HG03097 (cell line): ENCODE data around the gene WDR90.
A peak's percentile ranks its signal among the peaks of the same experiment; 100 is the strongest.

Source experiments
- ATAC-seq: cut with Tn5 transposase; IDR thresholded peaks from one replicate; pipeline ENCODE4 v1.9.1; 2021; ENCODE audit not compliant: unreplicated experiment, low FRiP score

WDR90 gene

GRCh38 chr16:625977-626765, 23.0 kb upstream of the WDR90 start:
- no peak for ATAC-seq

GRCh38 chr16:626787-627453, 22.2 kb upstream of the WDR90 start:
- no peak for ATAC-seq

DNA sequence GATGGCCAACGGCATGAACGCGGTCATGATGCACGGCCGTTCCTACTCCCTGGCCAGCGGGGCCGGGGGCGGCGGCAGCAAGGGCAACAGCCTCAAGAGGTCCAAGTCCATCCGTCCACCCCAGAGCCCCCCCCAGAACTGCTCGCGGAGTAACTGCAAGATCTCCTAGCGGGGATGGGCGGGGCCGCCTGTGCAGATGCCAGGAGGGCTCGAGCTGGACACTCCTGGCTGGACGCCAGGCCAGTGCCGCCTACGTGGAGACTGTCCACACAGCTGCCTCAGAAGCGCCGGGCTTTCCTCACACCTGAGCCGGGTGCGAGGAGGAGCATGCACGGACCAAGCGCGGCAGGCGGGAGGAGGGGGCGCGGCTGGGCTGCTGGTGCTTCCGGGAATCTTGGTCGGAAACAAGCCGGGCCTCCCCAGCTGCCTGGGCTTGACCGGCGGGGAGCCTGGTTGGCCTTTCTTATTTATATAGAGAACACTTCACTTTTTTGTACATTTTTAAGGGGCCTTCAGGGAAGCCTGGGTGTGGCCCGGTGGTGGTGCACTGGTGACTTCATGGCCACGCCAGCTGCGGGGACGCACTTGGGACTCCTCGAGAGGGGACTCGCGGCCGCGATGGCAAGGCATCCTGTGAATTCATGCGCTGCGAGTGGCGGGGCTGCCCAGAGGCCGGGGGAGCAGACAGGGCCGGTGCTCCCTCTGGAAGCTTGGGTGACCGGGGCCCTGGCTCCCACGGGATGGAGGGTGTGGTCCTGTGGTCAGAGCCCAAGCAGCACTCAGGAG, 21.5 kb upstream of the WDR90 start:
- no peak for ATAC-seq

DNA sequence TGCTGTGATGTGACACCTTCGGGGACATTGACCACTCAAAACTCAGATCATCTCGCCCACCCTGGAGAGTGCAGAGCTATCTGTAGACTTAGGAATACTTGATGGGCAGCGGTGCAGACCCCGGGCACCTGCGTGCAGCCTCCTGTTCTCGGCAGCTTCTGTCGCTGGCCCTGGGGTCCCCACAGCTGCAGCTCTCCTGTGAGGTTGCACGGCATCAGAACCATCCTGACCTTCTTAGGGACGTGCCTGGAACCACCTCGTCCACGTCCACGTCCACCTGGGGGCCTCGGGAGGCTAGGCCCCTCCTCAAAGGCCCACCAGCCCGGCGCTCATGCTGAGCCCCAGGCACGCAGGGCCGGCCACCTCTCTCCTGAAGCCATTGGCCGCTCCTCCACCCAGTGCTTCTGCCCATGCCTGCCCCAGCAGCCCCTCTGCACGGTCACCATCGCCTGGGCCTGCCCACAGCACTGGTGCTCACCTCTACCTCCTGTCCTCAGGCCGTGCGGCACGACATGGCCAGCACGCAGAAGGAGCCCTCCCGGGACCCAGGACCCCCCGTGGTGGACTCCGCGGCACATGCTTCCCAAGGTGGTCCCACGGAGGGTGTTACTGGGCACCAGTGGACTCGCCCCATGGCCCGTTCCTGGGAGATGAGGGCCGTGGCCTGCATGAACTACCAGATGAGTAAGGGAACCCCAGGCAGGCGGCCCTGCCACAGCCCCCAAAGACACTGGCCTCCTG, 20.7 kb upstream of the WDR90 start:
- no peak for ATAC-seq

DNA sequence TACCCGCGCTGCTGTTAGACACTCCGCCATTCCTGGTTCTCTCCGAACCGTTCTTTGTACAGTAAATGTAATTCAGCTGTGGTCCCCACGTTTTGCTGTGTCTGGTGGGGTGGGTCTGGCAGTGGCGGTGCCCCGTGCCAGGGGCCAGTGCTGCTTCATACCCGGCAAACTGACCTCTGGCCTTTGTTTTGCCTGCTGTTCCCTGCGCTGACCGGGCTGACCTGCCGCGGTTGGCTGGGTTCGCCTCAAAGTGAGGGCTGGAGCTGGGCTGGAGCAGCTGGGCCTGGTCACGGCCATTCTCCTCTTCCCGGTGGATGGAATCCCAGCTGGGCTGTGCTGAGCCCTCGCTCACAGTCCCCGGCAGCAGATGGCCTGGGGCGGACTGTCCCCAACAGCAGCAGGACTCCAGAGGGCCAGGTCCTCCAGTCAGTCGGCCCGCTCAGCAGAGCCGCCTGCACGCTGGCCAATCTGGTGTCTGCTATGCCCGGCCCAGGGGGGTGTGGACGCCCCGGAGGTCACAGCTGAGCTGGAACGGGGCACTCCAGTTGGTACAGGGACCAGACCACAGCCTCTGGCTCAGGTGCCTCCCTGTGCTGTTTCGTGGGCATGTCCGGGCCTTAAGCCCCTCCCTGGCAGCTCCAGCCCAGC, 19.9 kb upstream of the WDR90 start:
- ATAC-seq, result no peak

- no peak for ATAC-seq
These were observed 19.3 kb upstream of the WDR90 start for GRCh38 chr16:629833-630248.

DNA sequence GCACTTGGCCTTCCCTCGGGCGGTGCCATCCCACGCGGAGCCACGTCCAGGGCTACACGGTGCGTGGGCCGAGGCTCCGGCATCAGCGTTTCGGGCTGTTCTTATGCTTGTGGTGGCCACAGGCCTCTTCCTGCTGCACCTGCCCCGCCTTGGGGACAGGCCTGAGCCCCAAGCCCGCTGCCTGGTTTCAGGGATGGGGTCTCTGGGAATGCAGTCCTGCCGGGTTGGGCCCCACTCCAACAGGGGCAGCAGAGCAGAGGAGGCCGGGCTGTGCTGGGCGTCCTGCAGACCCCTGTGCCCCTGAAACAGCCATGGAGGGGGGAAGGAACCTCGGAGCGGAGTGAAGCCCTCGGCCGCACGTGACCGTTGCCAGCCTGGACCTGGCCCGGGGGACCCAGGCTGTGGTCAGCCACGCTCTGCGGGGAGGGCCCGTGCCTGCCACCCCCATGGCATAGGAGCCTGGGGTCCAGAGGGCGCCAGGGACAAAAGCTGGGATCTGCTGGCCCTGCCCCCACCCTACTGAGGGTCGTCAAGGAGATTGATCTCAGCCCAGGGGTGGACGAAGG, 18.8 kb upstream of the WDR90 start:
- no peak for ATAC-seq

DNA sequence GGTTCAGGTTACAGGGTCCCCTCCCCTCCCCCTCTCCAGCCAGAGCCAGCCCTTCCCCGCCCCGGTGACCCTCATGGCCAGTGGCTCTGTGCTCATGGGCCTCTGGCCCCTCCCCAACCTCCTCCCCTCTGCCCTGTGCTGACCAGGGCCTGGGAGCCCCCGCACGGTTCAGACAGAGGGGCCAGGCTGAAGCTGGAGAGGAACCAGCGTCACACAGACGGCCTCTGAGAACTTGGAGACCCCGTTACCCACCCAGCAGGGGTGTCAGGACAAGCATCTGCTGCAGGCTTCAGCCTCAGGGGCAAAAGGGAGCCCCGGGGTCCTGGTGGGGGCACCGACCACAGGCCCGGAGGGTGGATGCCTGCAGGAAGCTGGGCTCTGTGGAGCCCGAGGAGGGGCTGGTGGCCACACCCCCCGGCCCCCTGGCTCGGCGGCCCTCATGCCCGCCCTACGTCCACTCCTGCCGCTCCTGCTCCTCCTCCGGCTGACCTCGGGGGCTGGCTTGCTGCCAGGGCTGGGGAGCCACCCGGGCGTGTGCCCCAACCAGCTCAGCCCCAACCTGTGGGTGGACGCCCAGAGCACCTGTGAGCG, 18.3 kb upstream of the WDR90 start, which contains the start of gene WFIKKN1:
Gene WFIKKN1 (plus strand): TSS at position 171 of the 591 bp plus-strand sequence. CDS start 269 bp downstream, at position 440.
- no peak for ATAC-seq

GRCh38 chr16:631808-632358, 17.3 kb upstream of the WDR90 start:
- ATAC-seq, result no peak

GRCh38 chr16:632486-633335, 16.5 kb upstream of the WDR90 start:
- no peak for ATAC-seq

GRCh38 chr16:633336-634050, 15.7 kb upstream of the WDR90 start:
- no peak for ATAC-seq

- ATAC-seq, result no peak
These were observed 15.0 kb upstream of the WDR90 start for GRCh38 chr16:634051-634670.

DNA sequence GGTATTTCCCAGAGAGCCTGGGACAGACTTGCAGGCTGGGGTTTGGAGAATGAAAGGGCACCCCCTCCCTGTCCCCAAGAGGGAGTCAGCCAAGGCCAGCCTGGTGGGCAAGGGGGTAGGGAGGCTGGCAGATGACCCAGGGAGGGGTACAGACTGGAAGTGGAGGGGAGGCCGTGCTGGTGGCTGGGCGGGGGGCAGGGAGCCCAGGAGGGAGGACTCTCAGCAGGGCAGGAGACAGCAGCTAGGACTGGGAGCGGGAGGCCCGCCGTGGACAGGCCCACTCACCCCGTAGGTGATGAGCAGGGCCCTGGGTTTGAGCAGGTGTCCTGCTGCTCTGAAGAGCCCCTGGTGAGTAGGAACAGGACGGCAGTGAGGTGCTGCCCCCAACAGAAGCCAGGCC, 14.2 kb upstream of the WDR90 start:
- ATAC-seq, result no peak

DNA sequence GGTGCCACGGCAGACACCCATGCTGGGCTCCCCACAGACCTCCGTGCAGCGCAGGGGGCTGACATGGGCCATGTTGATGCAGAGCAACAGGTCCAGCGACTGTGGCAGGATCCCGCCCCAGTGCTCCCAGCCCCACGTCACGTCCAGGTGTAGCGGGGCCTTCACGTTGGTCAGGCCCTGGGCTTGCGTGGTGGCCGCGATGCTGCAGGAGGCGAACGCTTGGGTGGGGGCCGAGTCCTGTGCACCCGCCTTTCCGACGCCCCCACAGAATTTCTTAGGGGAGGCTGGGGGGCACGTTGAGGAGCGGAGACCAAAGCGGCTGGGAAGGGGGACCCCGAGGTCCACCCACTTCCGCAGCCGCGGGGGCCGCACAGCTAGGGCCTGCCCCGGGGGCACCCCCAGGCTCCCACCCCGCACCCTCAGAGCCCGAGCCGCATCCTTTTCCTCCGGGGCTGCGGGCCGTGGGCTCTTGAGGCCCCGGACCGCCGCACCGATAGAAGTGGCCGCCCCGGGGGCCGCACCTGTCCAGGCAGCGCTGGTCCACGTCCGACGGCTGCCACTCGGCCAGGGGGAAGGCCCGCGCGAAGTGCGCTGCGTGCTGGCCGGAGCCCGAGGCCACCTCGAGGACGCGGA, 13.5 kb upstream of the WDR90 start:
- no peak for ATAC-seq

GRCh38 chr16:636206-637080, 12.7 kb upstream of the WDR90 start, which contains the start of gene METTL26:
Gene METTL26 (minus strand): TSS chr16:636305. CDS start chr16:636290, 15 bp downstream.
- ATAC-seq, result peak; percentile 51
